Esophagus squamous epithelium (tissue), 5 donors: ENCODE measurements around the gene DLG4. TPM values are rescaled to one million over a fixed set of nuclear protein-coding genes. Genes with fewer than 3 reads are reported as not detected.
A peak's percentile ranks its signal among the peaks of the same experiment; 100 is the strongest.

Experiments
- DNase-seq: peaks from one replicate; lab custom pipeline; 2025; lab: John Stamatoyannopoulos, UW
- H3K27ac ChIP-seq, 4 donors: fragments of 200-600 bp; sonication (generic); one replicate each; pipeline ENCODE4 v1.5.1; 2016 to 2019; ENCODE audit warnings: mild to moderate bottlenecking in 1 of 4
- H3K27me3 ChIP-seq, 4 donors: fragments of 200-600 bp; sonication (generic); 1 replicate in 3 of 4; 2 replicates in 1 of 4; pipeline versions ENCODE4 v1.5.1 to v1.6.0; 2017 to 2021; ENCODE audit warnings: antibody characterized with exemption in 1 of 4
- H3K36me3 ChIP-seq, 3 donors: fragments of 200-600 bp; sonication (generic); one replicate each; pipeline ENCODE4 v1.5.1; 2016 to 2019
- H3K4me1 ChIP-seq, 3 donors: fragments of 200-600 bp; sonication (generic); one replicate each; pipeline ENCODE4 v1.5.1; 2017 to 2019
- H3K4me3 ChIP-seq, 4 donors: fragments of 200-600 bp; sonication (generic); 1 replicate in 3 of 4; 2 replicates in 1 of 4; pipeline ENCODE4 v1.5.1; 2016 to 2019; ENCODE audit warnings: mild to moderate bottlenecking in 2 of 4, moderate library complexity in 1 of 4
- H3K9me3 ChIP-seq, 3 donors: fragments of 200-600 bp; sonication (generic); one replicate each; pipeline ENCODE4 v1.5.1; 2016 to 2019
- CTCF ChIP-seq, 6 experiments: fragments of 450-650 bp in 4 of 6; fragments of 200-600 bp in 2 of 6; sonication (generic) in 2 of 6; IDR thresholded peaks; one replicate each; pipeline ENCODE4 v1.5.1; 2016 to 2019; ENCODE audit warnings: antibody characterized with exemption in 6 of 6, mild to moderate bottlenecking in 4 of 6, moderate library complexity in 4 of 6
- POLR2A ChIP-seq, 4 donors: fragments of 450-650 bp; IDR thresholded peaks; one replicate each; pipeline ENCODE4 v1.6.1; 2017; ENCODE audit warnings: antibody characterized with exemption in 4 of 4, mild to moderate bottlenecking in 4 of 4, moderate library complexity in 3 of 4
- WGBS, 2 donors: methylation state at CpG; one replicate each; pipeline ENCODE4 v1.1.5; 2018; 5-methylcytosine and 5-hydroxymethylcytosine counted together
- intact Hi-C: fragments of 100-400 bp; cut with DNase I; formaldehyde crosslinking; loops from one replicate; pipeline ENCODE4 v1.15.0; 2022
- total RNA-seq, 4 donors: library from RNA; depleted of rRNA; stranded (reverse); fragments of >200 nt; gene quantifications; one replicate each; pipeline ENCODE4 v1.1.0, GENCODE V29; 2016
- donor health status: DM: yes; HTN: yes; CAD: no.

DLG4 gene
- total RNA-seq, 4 donors from 2014 or later = 2.6 to 13.9 (median 6.0) TPM

GRCh38 chr17:7225711-7226331, 6.2 kb upstream of the DLG4 start:
- H3K9me3 ChIP-seq = no peaks in the 10 kb centered on the region
- H3K27ac ChIP-seq = peak overlapping the region; percentile 83 to 100 (median 90)
- 33 to 82% methylated on average over 1 to 10 of the region's 21 CpGs for WGBS, 2 donors
- H3K4me1 ChIP-seq = peaks cover 26 to 94% (median 42%) of the 10 kb centered on the region in 3 donors
- no peaks in the 10 kb centered on the region for H3K27me3 ChIP-seq
- no peak for DNase-seq
- H3K36me3 ChIP-seq = peaks cover 60 to 99% (median 61%) of the 10 kb centered on the region in 3 donors
- intact Hi-C loops = no loop called here
- no peak for TF ChIP-seq POLR2A (IDR thresholded peaks at IDR 0.05)
- no peak for TF ChIP-seq CTCF (IDR thresholded peaks at IDR 0.05)
- no peak overlapping the region for H3K4me3 ChIP-seq

- Histone ChIP-seq H3K9me3 (no peaks in the 10 kb centered on the region), H3K27ac (peak overlapping the region; percentile 35 to 100 (median 90)), H3K4me1 (peaks cover 30 to 90% (median 46%) of the 10 kb centered on the region in 3 donors), H3K27me3 (no peaks in the 10 kb centered on the region), H3K4me3 (no peak overlapping the region), H3K36me3 (peaks cover 55 to 87% (median 55%) of the 10 kb centered on the region in 3 donors)
- no peak for DNase-seq
- intact Hi-C loops = no loop called here
- 90 to 100% methylated on average over 2 to 5 of the region's 15 CpGs for WGBS, 2 donors
- no peak for TF ChIP-seq POLR2A (IDR thresholded peaks at IDR 0.05)
- TF ChIP-seq CTCF (IDR thresholded peaks at IDR 0.05) = no peak
Observed at GRCh38 chr17:7224661-7225111, 5.0 kb upstream of the DLG4 start.

- Histone ChIP-seq H3K27me3 (no peaks in the 10 kb centered on the region), H3K27ac (peak overlapping the region; percentile 35 to 100 (median 90)), H3K36me3 (peaks cover 49 to 82% (median 50%) of the 10 kb centered on the region in 3 donors), H3K9me3 (no peaks in the 10 kb centered on the region), H3K4me3 (no peak overlapping the region), H3K4me1 (peaks cover 36 to 90% (median 49%) of the 10 kb centered on the region in 3 donors)
- TF ChIP-seq POLR2A (IDR thresholded peaks at IDR 0.05) (no peak), CTCF (IDR thresholded peaks at IDR 0.05) (no peak)
- 63 to 78% methylated on average over 1 to 6 of the region's 10 CpGs for WGBS, 2 donors
- intact Hi-C loops = no loop called here
- no peak for DNase-seq
Observed at GRCh38 chr17:7224110-7224509, 4.5 kb upstream of the DLG4 start.

- TF ChIP-seq CTCF (IDR thresholded peaks at IDR 0.05) (no peak), POLR2A (IDR thresholded peaks at IDR 0.05) (no peak)
- Histone ChIP-seq H3K4me1 (peaks cover 41 to 90% (median 48%) of the 10 kb centered on the region in 3 donors), H3K36me3 (peaks cover 45 to 74% (median 50%) of the 10 kb centered on the region in 3 donors), H3K4me3 (no peak overlapping the region), H3K9me3 (no peaks in the 10 kb centered on the region), H3K27me3 (no peaks in the 10 kb centered on the region), H3K27ac (peak overlapping the region; percentile 35 to 100 (median 90))
- intact Hi-C loops = no loop called here
- WGBS, 2 donors = 74 to 75% methylated on average over 4 of the region's 4 CpGs
- no peak for DNase-seq
Observed at GRCh38 chr17:7223375-7223774, 3.7 kb upstream of the DLG4 start.

GRCh38 chr17:7222972-7223292, 3.3 kb upstream of the DLG4 start:
- Histone ChIP-seq H3K36me3 (peaks cover 45 to 70% (median 50%) of the 10 kb centered on the region in 3 donors), H3K27ac (peak overlapping the region in 3 of 4 donors; percentile 0 to 100 (median 97)), H3K4me3 (no peak overlapping the region), H3K9me3 (no peaks in the 10 kb centered on the region), H3K27me3 (no peaks in the 10 kb centered on the region), H3K4me1 (peaks cover 45 to 90% (median 52%) of the 10 kb centered on the region in 3 donors)
- TF ChIP-seq CTCF (IDR thresholded peaks at IDR 0.05) (no peak), POLR2A (IDR thresholded peaks at IDR 0.05) (no peak)
- 45 to 77% methylated on average over 2 to 5 of the region's 7 CpGs for WGBS, 2 donors
- intact Hi-C loops = no loop called here
- DNase-seq = no peak
